SK-N-SH (cell line): Measurements from ENCODE around the gene PIP5K1B. TPM values are rescaled to one million over a fixed set of nuclear protein-coding genes. Genes with fewer than 3 reads are reported as not detected.

Experiments
- CTCF ChIA-PET: fragments of 300-600, 350-600 bp; formaldehyde crosslinking; extraction: SDS; loops from one replicate; lab custom pipeline; 2021; lab: Yijun Ruan, JAX
- POLR2A ChIA-PET: fragments of 350-600 bp; sonication (Branson Sonifier 250); formaldehyde crosslinking; extraction: SDS; loops from one replicate; lab custom pipeline; 2020; ENCODE audit warnings: antibody characterized with exemption, inconsistent platforms; lab: Yijun Ruan, JAX
- DNase-seq: peaks from one replicate; pipeline ENCODE4 v3.0.0; 2012
- H2AFZ ChIP-seq: fragments of 200-600 bp; sonication (generic); 2 replicates; pipeline ENCODE4 v1.8.1; 2016; ENCODE audit warnings: antibody characterized with exemption, mild to moderate bottlenecking, low read depth
- H3F3A ChIP-seq: fragments of 200-600 bp; sonication (generic); replicated peaks from 2 replicates; pipeline ENCODE3; 2016; ENCODE audit warnings: antibody characterized with exemption, mild to moderate bottlenecking; ENCODE audit not compliant: insufficient read depth
- H3K27ac ChIP-seq, 2 experiments: fragments of 200-500 bp in 1 of 2; fragments of 200-600 bp in 1 of 2; sonication (Bioruptor generic) in 1 of 2; sonication (generic), shearing (Covaris generic) in 1 of 2; 2 replicates each; pipeline versions ENCODE4 v1.5.1 to v1.6.1; 2014 to 2016; ENCODE audit warnings: low read depth in 2 of 2, inconsistent platforms in 1 of 2, low read length in 1 of 2, mild to moderate bottlenecking in 1 of 2, mixed read lengths in 1 of 2
- H3K27me3 ChIP-seq: fragments of 200-600 bp; sonication (generic), shearing (Covaris generic); 2 replicates; pipeline ENCODE4 v1.6.1; 2016; ENCODE audit warnings: mixed run types; ENCODE audit not compliant: insufficient read depth
- H3K36me3 ChIP-seq, 2 experiments: fragments of 200-500 bp in 1 of 2; fragments of 200-600 bp in 1 of 2; sonication (Bioruptor generic) in 1 of 2; sonication (generic) in 1 of 2; replicated peaks in 1 of 2; 2 replicates each; pipeline versions ENCODE3 to v1.5.1; 2014 to 2016; ENCODE audit warnings: low read length in 1 of 2, mild to moderate bottlenecking in 1 of 2; ENCODE audit not compliant: insufficient read depth in 2 of 2, control insufficient read depth in 1 of 2
- H3K4me1 ChIP-seq, 2 experiments: fragments of 200-500 bp in 1 of 2; fragments of 200-600 bp in 1 of 2; sonication (Bioruptor generic) in 1 of 2; sonication (generic), shearing (Covaris generic) in 1 of 2; 2 replicates each; pipeline versions ENCODE4 v1.5.1 to v1.6.1; 2014 to 2016; ENCODE audit warnings: low read depth in 1 of 2, low read length in 1 of 2, mixed run types in 1 of 2; ENCODE audit not compliant: insufficient read depth in 2 of 2, control insufficient read depth in 1 of 2
- H3K4me2 ChIP-seq: fragments of 200-600 bp; sonication (generic), shearing (Covaris generic); 2 replicates; pipeline ENCODE4 v1.6.1; 2017; ENCODE audit warnings: mixed run types
- H3K4me3 ChIP-seq, 2 experiments: fragments of 200-500 bp in 1 of 2; fragments of 200-600 bp in 1 of 2; sonication (Bioruptor generic) in 1 of 2; sonication (generic), shearing (Covaris generic) in 1 of 2; 2 replicates each; pipeline versions ENCODE4 v1.5.1 to v1.8.1; 2014 to 2016; ENCODE audit warnings: low read depth in 2 of 2, inconsistent platforms in 1 of 2, low read length in 1 of 2, mild to moderate bottlenecking in 1 of 2, mixed read lengths in 1 of 2, moderate library complexity in 1 of 2
- H3K79me2 ChIP-seq: fragments of 200-600 bp; sonication (generic); 2 replicates; pipeline ENCODE4 v1.8.1; 2017; ENCODE audit warnings: mild to moderate bottlenecking; ENCODE audit not compliant: insufficient read depth
- H3K9ac ChIP-seq: fragments of 200-600 bp; sonication (generic); 2 replicates; pipeline ENCODE4 v1.6.1; 2017; ENCODE audit warnings: mixed run types
- H3K9me2 ChIP-seq: fragments of 200-600 bp; sonication (generic); 2 replicates; pipeline ENCODE4 v1.6.1; 2017; ENCODE audit warnings: mixed run types
- H3K9me3 ChIP-seq: fragments of 200-600 bp; sonication (generic); 2 replicates; pipeline ENCODE4 v1.6.1; 2017; ENCODE audit warnings: mixed run types, mild to moderate bottlenecking, moderate library complexity
- H4K20me1 ChIP-seq: fragments of 200-600 bp; sonication (generic); 2 replicates; pipeline ENCODE4 v1.6.1; 2017; ENCODE audit warnings: mild to moderate bottlenecking, mixed run types; ENCODE audit not compliant: insufficient read depth
- EZH2phosphoT487 ChIP-seq: fragments of 200-600 bp; sonication (generic); IDR thresholded peaks from 2 replicates; pipeline ENCODE4 v1.6.1; 2017; ENCODE audit warnings: low read depth, mixed run types, mild to moderate bottlenecking, antibody characterized with exemption, moderate library complexity, borderline replicate concordance
- FOSL2 ChIP-seq: IDR thresholded peaks from 2 replicates; pipeline ENCODE4 v1.4.0; 2012; ENCODE audit warnings: low read depth, mild to moderate bottlenecking, moderate library complexity, borderline replicate concordance
- GABPA ChIP-seq: IDR thresholded peaks from 2 replicates; pipeline ENCODE4 v1.4.0; 2012; ENCODE audit warnings: low read depth, mild to moderate bottlenecking
- MAX ChIP-seq: IDR thresholded peaks from 2 replicates; pipeline ENCODE4 v1.4.0; 2012; ENCODE audit warnings: low read depth
- MEF2A ChIP-seq: IDR thresholded peaks from 2 replicates; pipeline ENCODE4 v1.4.0; 2012; ENCODE audit warnings: low read depth, borderline replicate concordance
- MXI1 ChIP-seq: IDR thresholded peaks from 2 replicates; pipeline ENCODE4 v1.6.1; 2012; ENCODE audit warnings: mild to moderate bottlenecking, low read depth, low read length, improper control_type of control experiment
- NRF1 ChIP-seq: IDR thresholded peaks from 2 replicates; pipeline ENCODE4 v1.6.1; 2012; ENCODE audit warnings: low read depth, mild to moderate bottlenecking, low read length
- RAD21 ChIP-seq: IDR thresholded peaks from 2 replicates; pipeline ENCODE4 v1.6.1; 2012; ENCODE audit warnings: mild to moderate bottlenecking, low read length
- RCOR1 ChIP-seq: fragments of 150-350 bp; IDR thresholded peaks from 2 replicates; pipeline ENCODE4 v1.6.1; 2017; ENCODE audit warnings: antibody characterized with exemption, low read length
- RFX5 ChIP-seq: IDR thresholded peaks from 2 replicates; pipeline ENCODE4 v1.6.1; 2012; ENCODE audit warnings: mild to moderate bottlenecking, improper control_type of control experiment, low read length
- RXRA ChIP-seq: IDR thresholded peaks from 2 replicates; pipeline ENCODE4 v1.4.0; 2012; ENCODE audit warnings: low read depth, mild to moderate bottlenecking, borderline replicate concordance
- SIN3A ChIP-seq: IDR thresholded peaks from 2 replicates; pipeline ENCODE4 v1.6.1; 2012; ENCODE audit warnings: low read depth, mild to moderate bottlenecking, low read length, moderate library complexity, borderline replicate concordance
- SMC3 ChIP-seq: IDR thresholded peaks from 2 replicates; pipeline ENCODE4 v1.6.1; 2012; ENCODE audit warnings: low read depth, low read length, improper control_type of control experiment
- TEAD4 ChIP-seq: IDR thresholded peaks from 2 replicates; pipeline ENCODE4 v1.4.0; 2012; ENCODE audit warnings: mild to moderate bottlenecking, borderline replicate concordance; ENCODE audit not compliant: insufficient read depth
- USF1 ChIP-seq: IDR thresholded peaks from 2 replicates; pipeline ENCODE4 v1.4.0; 2012; ENCODE audit warnings: low read depth, borderline replicate concordance
- USF2 ChIP-seq: fragments of 150-350 bp; IDR thresholded peaks from 2 replicates; pipeline ENCODE4 v1.6.1; 2017; ENCODE audit warnings: antibody characterized with exemption, low read length, low read depth, borderline replicate concordance
- ZBTB33 ChIP-seq: IDR thresholded peaks from 2 replicates; pipeline ENCODE4 v1.4.0; 2012; ENCODE audit warnings: low read depth, borderline replicate concordance
- WGBS: methylation state at CpG from one replicate; pipeline ENCODE4 v1.1.6; 2017; ENCODE audit warnings: low lambda C conversion rate; 5-methylcytosine and 5-hydroxymethylcytosine counted together
- polyA plus RNA-seq, 3 experiments: library from polyadenylated mRNA; depleted of rRNA; stranded (reverse); fragments of >200 nt; gene quantifications; 2 replicates each; pipeline ENCODE4 v1.2.3, GENCODE V29; 2012
- TF ChIP-seq, protein P1 (sequence below): fragments of 200-600 bp; sonication (generic); IDR thresholded peaks from 2 replicates; pipeline ENCODE4 v1.6.1; 2017; ENCODE audit warnings: antibody characterized with exemption, mild to moderate bottlenecking, moderate library complexity

Gene PIP5K1B
- polyA plus RNA-seq, 1 of the 3 experiments (the other 2 are of a cell fraction): not detected

DNA sequence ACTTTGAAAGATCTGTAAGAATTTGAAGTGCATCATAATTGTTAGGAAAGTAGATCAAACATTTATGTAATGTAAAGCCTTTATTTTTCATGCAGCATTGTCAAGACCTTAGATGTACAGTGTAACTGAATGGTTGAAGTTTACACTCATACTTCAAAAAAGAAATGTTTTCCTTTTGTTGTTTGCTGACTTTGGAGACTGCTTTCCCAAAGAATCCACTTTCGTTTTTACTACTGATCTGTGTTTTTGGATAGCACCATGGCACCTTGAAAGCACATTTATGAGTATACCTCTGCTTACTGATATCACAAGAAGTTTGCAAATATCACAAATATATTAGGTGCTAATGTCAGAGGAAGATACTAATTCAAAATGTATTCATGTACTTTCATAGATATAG lies 50.0 kb downstream of the PIP5K1B start:
- Histone ChIP-seq H3K4me2 (no peak overlapping the region), H3K9me3 (no peaks in the 10 kb centered on the region), H3K4me1 (no peaks in the 10 kb centered on the region), H3K27me3 (peaks cover 7% of the 10 kb centered on the region; the same call in 1 of the 2 replicates), H2AFZ (no peak overlapping the region), H4K20me1 (no peaks in the 10 kb centered on the region), H3K9ac (no peak overlapping the region), H3F3A (no peaks in the 10 kb centered on the region), H3K27ac (no peak overlapping the region), H3K79me2 (no peaks in the 10 kb centered on the region), H3K4me3 (no peak overlapping the region), H3K36me3 (no peaks in the 10 kb centered on the region), H3K9me2 (no peaks in the 10 kb centered on the region)
- CTCF ChIA-PET: no interaction called here
- DNase-seq: no peak
- POLR2A ChIA-PET: no interaction called here
- TF ChIP-seq RCOR1: no peak
- TF ChIP-seq EZH2phosphoT487: no peak
- TF ChIP-seq SIN3A: no peak
- no peak for TF ChIP-seq FOSL2
- TF ChIP-seq RAD21: no peak
- TF ChIP-seq USF1: no peak
- TF ChIP-seq RXRA: no peak
- no peak for TF ChIP-seq NRF1
- TF ChIP-seq MEF2A: no peak
- TF ChIP-seq MAX: no peak
- TF ChIP-seq USF2: no peak
- TF ChIP-seq GABPA: no peak
- no peak for TF ChIP-seq MXI1
- TF ChIP-seq TEAD4: no peak
- no peak for TF ChIP-seq SMC3
- WGBS: 0% methylated on average over 1 of the region's 1 CpG

GRCh38 chr9:68755752-68756151 lies 50.7 kb downstream of the PIP5K1B start:
- no peaks in the 10 kb centered on the region for H3F3A ChIP-seq
- no peaks in the 10 kb centered on the region for H3K9me2 ChIP-seq
- H3K9me3 ChIP-seq: no peaks in the 10 kb centered on the region
- H3K4me2 ChIP-seq: no peak overlapping the region
- no peak overlapping the region for H3K9ac ChIP-seq
- no peaks in the 10 kb centered on the region for H3K4me1 ChIP-seq
- H2AFZ ChIP-seq: no peak overlapping the region
- no peaks in the 10 kb centered on the region for H3K36me3 ChIP-seq
- CTCF ChIA-PET: no interaction called here
- no peak overlapping the region for H3K4me3 ChIP-seq
- no peak for DNase-seq
- WGBS: 3% methylated on average over 4 of the region's 4 CpGs
- no peaks in the 10 kb centered on the region for H4K20me1 ChIP-seq
- POLR2A ChIA-PET: no interaction called here
- peaks cover 7% of the 10 kb centered on the region; the same call in 1 of the 2 replicates for H3K27me3 ChIP-seq
- no peaks in the 10 kb centered on the region for H3K79me2 ChIP-seq
- no peak overlapping the region for H3K27ac ChIP-seq
- no peak for TF ChIP-seq ZBTB33
- TF ChIP-seq MAX: no peak
- no peak for TF ChIP-seq RXRA
- no peak for TF ChIP-seq RFX5
- TF ChIP-seq MEF2A: no peak
- TF ChIP-seq USF1: no peak
- TF ChIP-seq GABPA: no peak
- TF ChIP-seq, protein P1, sequence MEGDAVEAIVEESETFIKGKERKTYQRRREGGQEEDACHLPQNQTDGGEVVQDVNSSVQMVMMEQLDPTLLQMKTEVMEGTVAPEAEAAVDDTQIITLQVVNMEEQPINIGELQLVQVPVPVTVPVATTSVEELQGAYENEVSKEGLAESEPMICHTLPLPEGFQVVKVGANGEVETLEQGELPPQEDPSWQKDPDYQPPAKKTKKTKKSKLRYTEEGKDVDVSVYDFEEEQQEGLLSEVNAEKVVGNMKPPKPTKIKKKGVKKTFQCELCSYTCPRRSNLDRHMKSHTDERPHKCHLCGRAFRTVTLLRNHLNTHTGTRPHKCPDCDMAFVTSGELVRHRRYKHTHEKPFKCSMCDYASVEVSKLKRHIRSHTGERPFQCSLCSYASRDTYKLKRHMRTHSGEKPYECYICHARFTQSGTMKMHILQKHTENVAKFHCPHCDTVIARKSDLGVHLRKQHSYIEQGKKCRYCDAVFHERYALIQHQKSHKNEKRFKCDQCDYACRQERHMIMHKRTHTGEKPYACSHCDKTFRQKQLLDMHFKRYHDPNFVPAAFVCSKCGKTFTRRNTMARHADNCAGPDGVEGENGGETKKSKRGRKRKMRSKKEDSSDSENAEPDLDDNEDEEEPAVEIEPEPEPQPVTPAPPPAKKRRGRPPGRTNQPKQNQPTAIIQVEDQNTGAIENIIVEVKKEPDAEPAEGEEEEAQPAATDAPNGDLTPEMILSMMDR: no peak
- no peak for TF ChIP-seq SIN3A
